HG03521 (cell line): ENCODE results near the gene TRAPPC2.
"Not testable (repeated sequence)": the region's sequence is repeated elsewhere in the genome, so short reads cannot be mapped to it uniquely, and the experiment has no call there.

ENCODE experiments used
- ATAC-seq: cut with Tn5 transposase; IDR thresholded peaks from one replicate; pipeline ENCODE4 v1.9.1; 2021; ENCODE audit warnings: mild to moderate bottlenecking, moderate library complexity; ENCODE audit not compliant: unreplicated experiment

Gene TRAPPC2

GRCh38 chrX:13670197-13670596 lies 64.2 kb downstream of the TRAPPC2 start:
- ATAC-seq = no peak

DNA sequence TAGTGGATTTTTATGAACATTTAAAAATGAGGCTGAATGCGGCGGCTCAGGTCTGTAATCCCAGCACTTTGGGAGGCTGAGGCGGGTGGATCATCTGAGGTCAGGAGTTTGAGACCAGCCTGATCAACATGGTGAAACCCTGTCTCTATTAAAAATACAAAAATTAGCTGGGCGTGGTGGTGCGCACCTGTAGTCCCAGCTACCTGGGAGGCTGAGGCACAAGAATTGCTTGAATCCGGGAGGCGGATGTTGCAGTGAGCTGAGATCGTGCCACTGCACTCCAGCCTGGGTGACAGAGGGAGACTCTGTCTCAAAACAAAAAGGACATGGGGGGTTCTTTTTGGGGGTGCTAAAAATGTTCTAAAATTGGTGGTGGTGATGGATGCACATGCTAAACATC lies 64.7 kb downstream of the TRAPPC2 start:
- not testable (repeated sequence) for ATAC-seq

- ATAC-seq = peak; percentile 61
These were observed 65.1 kb downstream of the TRAPPC2 start for GRCh38 chrX:13669246-13669737.

DNA sequence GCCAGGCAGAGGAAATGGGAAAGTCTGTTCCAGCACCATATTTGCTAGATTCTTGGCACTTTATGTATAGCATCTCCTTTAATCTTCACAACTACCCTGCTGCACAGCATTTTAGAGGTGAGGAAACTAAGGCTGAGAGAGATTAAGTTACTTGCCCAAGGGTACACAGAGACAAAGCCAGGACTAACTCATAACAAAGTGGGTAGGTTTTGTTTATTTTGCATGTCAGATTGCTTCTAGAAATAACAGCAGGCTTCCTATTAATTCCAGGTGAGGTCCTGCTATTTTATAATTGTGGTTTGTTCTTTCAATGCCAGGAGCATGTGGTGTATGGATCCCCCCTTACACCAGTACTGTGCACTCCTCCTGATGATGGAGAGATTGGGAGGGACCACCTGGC lies 66.5 kb downstream of the TRAPPC2 start:
- ATAC-seq = no peak

DNA sequence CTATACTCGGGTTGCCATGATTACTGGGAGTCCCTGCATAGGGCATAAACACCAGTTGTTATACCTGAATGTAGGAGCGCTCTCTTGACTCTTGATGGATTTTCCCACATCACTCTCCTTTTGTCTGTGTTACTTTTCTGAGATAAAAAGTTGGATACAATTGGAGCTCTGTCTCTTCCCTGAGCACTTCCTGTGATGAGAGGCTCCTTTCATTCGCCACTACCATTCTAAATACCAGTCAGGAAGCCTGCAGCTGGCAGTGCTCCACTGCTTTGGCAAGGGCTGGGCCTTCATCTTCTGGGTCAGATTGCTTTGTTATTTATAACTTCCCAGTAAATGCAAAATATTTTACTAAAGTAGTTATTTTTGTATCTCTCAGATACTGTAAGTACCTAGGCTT lies 67.6 kb downstream of the TRAPPC2 start:
- no peak for ATAC-seq

DNA sequence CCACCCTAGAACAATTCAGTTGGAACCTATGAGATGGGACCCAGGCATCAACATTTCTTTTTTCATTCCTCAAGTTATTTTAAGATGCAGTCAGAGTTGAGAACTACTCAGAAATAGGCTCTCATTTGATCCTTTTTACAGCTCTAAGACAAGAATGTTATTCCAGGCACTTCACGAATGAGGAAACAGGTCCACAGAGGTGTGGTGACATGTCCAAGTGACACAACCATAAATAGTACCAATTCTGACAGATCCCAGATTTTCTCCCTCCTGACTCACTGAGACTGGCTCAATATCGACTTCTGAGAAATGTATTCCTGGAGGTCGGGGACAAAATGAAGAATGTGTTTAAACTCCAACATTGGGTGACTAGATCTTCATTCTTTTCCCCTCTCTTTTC lies 70.4 kb downstream of the TRAPPC2 start:
- ATAC-seq = no peak

DNA sequence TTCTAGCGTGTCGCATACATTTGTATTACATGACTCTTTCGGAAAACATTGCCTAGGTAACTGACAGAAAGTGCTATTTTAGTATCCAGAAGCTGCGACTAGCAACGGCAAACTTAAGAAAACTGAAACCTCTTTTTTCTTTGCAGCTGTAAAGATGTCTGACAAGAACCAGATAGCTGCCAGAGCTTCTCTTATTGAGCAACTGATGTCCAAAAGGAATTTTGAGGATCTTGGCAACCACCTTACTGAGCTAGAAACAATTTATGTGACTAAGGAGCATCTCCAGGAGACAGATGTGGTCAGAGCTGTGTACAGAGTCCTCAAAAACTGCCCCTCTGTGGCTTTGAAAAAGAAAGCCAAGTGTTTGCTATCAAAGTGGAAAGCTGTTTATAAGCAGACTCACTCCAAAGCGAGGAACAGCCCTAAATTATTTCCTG lies 72.0 kb downstream of the TRAPPC2 start:
- ATAC-seq = no peak
